Chondrocyte (in vitro differentiated cells): Measurements from ENCODE around the gene MANBA. TPM values are rescaled to one million over a fixed set of nuclear protein-coding genes. Genes with fewer than 3 reads are reported as not detected.

Source experiments
- DNase-seq: peaks from one replicate; pipeline ENCODE4 v3.0.0; 2021; ENCODE audit warnings: mixed read lengths, low spot score
- H3K27ac Mint-ChIP-seq: one replicate; pipeline ENCODE4 v1.8.0; 2021; ENCODE audit warnings: mild to moderate bottlenecking, moderate library complexity, mixed read lengths; ENCODE audit not compliant: unreplicated experiment
- H3K27me3 Mint-ChIP-seq: 2 replicates; pipeline ENCODE4 v1.8.0; 2021; ENCODE audit warnings: low read depth, mixed read lengths
- H3K36me3 Mint-ChIP-seq: 2 replicates; pipeline ENCODE4 v1.8.0; 2021; ENCODE audit warnings: low read depth, mixed read lengths
- H3K4me1 Mint-ChIP-seq: 2 replicates; pipeline ENCODE4 v1.8.0; 2021; ENCODE audit warnings: low read depth, mild to moderate bottlenecking, mixed read lengths
- H3K4me3 Mint-ChIP-seq: one replicate; pipeline ENCODE4 v1.8.0; 2021; ENCODE audit warnings: mild to moderate bottlenecking, moderate library complexity, mixed read lengths; ENCODE audit not compliant: unreplicated experiment
- H3K9me3 Mint-ChIP-seq: 2 replicates; pipeline ENCODE4 v1.8.0; 2021; ENCODE audit warnings: low read depth, mixed read lengths
- CTCF ChIP-seq: fragments of 200-600 bp; sonication (generic); IDR thresholded peaks from 2 replicates; pipeline ENCODE4 v1.5.0; 2021; ENCODE audit warnings: antibody characterized with exemption, mild to moderate bottlenecking, moderate library complexity
- total RNA-seq: library from RNA; stranded (reverse); gene quantifications from 3 replicates; pipeline ENCODE4 v1.2.1, GENCODE V29; 2021

MANBA gene
- total RNA-seq, 1 donor from 2014 or later: 36.9 TPM

DNA sequence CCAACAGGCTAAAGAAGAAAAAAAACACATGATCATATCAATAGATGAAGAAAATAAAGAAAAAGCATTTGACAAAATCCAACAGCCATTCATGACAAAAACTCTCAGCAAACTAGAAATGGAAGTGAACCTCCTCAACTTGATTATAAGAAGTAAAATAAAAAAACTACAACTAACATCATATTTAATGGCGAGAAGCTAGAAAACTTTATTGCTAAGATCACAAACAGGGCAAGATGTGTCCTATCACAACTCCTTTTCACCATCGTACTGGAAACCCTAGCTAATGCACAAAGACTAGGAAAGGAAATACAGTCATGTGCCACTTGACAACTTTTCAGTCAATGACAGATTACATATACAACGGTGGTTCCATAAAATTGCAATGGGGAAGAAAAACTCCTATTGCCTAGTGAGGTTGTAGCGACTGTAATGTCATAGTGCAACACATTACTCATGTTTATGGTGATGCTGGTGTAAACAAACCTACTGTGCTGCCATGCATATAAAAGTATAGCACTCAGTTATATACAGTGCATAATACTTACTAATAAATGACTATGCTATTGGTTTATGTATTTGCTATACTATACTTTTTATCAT, 12.1 kb upstream of the MANBA start:
- Mint-ChIP-seq H3K9me3 (peaks cover 4% of the 10 kb centered on the region), H3K4me3 (no peak overlapping the region), H3K36me3 (no peaks in the 10 kb centered on the region), H3K27ac (no peak overlapping the region), H3K27me3 (no peaks in the 10 kb centered on the region), H3K4me1 (no peaks in the 10 kb centered on the region)
- DNase-seq: no peak
- TF ChIP-seq CTCF: no peak

- H3K4me3 Mint-ChIP-seq: no peak overlapping the region
- TF ChIP-seq CTCF: no peak
- no peaks in the 10 kb centered on the region for H3K36me3 Mint-ChIP-seq
- DNase-seq: no peak
- no peaks in the 10 kb centered on the region for H3K27me3 Mint-ChIP-seq
- no peaks in the 10 kb centered on the region for H3K9me3 Mint-ChIP-seq
- peaks cover 18% of the 10 kb centered on the region for H3K4me1 Mint-ChIP-seq
- H3K27ac Mint-ChIP-seq: no peak overlapping the region
Measured at GRCh38 chr4:102764901-102765300, 4.1 kb upstream of the MANBA start.

- Mint-ChIP-seq H3K4me1 (peaks cover 36% of the 10 kb centered on the region), H3K27ac (no peak overlapping the region), H3K4me3 (peak overlapping the region; percentile 7), H3K27me3 (no peaks in the 10 kb centered on the region), H3K36me3 (no peaks in the 10 kb centered on the region), H3K9me3 (no peaks in the 10 kb centered on the region)
- no peak for DNase-seq
- no peak for TF ChIP-seq CTCF
Measured at GRCh38 chr4:102761906-102762305, 1.1 kb upstream of the MANBA start.

DNA sequence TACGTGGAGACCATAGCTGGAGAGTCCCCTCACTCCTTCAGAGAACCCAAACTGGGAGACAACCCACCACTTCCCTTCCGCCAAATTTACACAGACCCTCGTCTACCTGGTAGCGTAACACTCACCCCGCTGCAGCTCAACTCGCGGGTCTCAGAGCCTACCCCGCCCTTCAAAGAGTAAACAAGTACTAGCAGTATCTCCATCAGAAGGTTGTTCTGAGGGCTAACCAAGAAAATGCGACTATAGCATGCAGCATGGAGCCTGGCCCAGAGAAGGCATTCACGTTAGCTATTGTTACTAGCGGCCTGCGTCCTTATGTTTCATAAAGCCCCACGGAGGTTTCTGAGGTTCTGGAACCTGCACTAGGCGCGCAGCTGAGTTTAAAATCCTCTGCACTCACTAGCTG, 531 bp upstream of the MANBA start:
- no peaks in the 10 kb centered on the region for H3K9me3 Mint-ChIP-seq
- TF ChIP-seq CTCF: no peak

GRCh38 chr4:102759831-102760644, 730 bp downstream of the MANBA start:
- Mint-ChIP-seq H3K27me3 (no peaks in the 10 kb centered on the region), H3K9me3 (peaks cover under 1% of the 10 kb centered on the region), H3K27ac (peak overlapping the region; percentile 85), H3K4me3 (peak overlapping the region; percentile 87), H3K4me1 (peaks cover 36% of the 10 kb centered on the region), H3K36me3 (no peaks in the 10 kb centered on the region)
- no peak for DNase-seq
- no peak for TF ChIP-seq CTCF

More for the DNA sequence above, 531 bp upstream of the MANBA start:
- peak overlapping the region; percentile 64 for H3K27ac Mint-ChIP-seq
- no peaks in the 10 kb centered on the region for H3K36me3 Mint-ChIP-seq
- peak overlapping the region; percentile 87 for H3K4me3 Mint-ChIP-seq
- no peaks in the 10 kb centered on the region for H3K27me3 Mint-ChIP-seq
- DNase-seq: no peak
- peaks cover 36% of the 10 kb centered on the region for H3K4me1 Mint-ChIP-seq
